ENCODE measurements around the gene KIF26B. TPM values are rescaled to one million over a fixed set of nuclear protein-coding genes. Genes with fewer than 3 reads are reported as not detected.

Gene KIF26B
- total and polyA plus RNA-seq, 2 experiments from 2014 or later, result 0.03 to 0.76 TPM

GRCh38 chr1:245330951-245331350, 176.2 kb downstream of the KIF26B start:
- DNase-seq (ENCODE audit: low spot score), result peak; percentile 48
- Histone ChIP-seq H2AFZ (peak overlapping the region; percentile 87), H3K36me3 (ENCODE audit: insufficient read depth) (no peaks in the 10 kb centered on the region), H3K79me2 (replicated peaks; ENCODE audit: insufficient read depth) (no peaks in the 10 kb centered on the region), H3K4me2 (peak overlapping the region; percentile 72), H3K9me2 (ENCODE audit: insufficient read depth) (no peaks in the 10 kb centered on the region), H3F3A (replicated peaks; ENCODE audit: low read depth) (no peaks in the 10 kb centered on the region), H3K27me3 (ENCODE audit: insufficient read depth) (peaks cover 5% of the 10 kb centered on the region; the same call in 1 of the 2 replicates), H3K4me3 (peak overlapping the region; percentile 46), H3K27ac (ENCODE audit: low read depth) (no peak overlapping the region), H4K20me1 (replicated peaks; ENCODE audit: insufficient read depth) (no peaks in the 10 kb centered on the region), H3K4me1 (ENCODE audit: insufficient read depth) (no peaks in the 10 kb centered on the region)
- ATAC-seq, result peak; percentile 67
- H3K9me3 Mint-ChIP-seq, result no peaks in the 10 kb centered on the region
- H3K27me3 Mint-ChIP-seq (ENCODE audit: insufficient read depth, low read depth, poor library complexity), result peaks cover 4% of the 10 kb centered on the region
- H3K4me1 Mint-ChIP-seq, result no peaks in the 10 kb centered on the region; the same call in 2 of the 3 replicates
- no peak overlapping the region for H3K4me3 Mint-ChIP-seq
- H3K27ac Mint-ChIP-seq, result no peak overlapping the region
- TF ChIP-seq ZNF462 (CRISPR knock-in tag; IDR thresholded peaks at IDR 0.05) (no peak), ZNF114 (CRISPR knock-in tag; IDR thresholded peaks at IDR 0.05) (no peak), ZNF331 (CRISPR knock-in tag; IDR thresholded peaks at IDR 0.05; ENCODE audit: low read depth) (no peak), REST (IDR thresholded peaks at IDR 0.05; ENCODE audit: unreplicated experiment) (no peak), NANOG (IDR thresholded peaks at IDR 0.05; ENCODE audit: borderline replicate concordance) (no peak), STAT1 (IDR thresholded peaks at IDR 0.05; ENCODE audit: unreplicated experiment) (no peak), ETS1 (IDR thresholded peaks at IDR 0.05) (no peak), JUNB (IDR thresholded peaks at IDR 0.05; ENCODE audit: unreplicated experiment) (no peak), EZH2phosphoT487 (IDR thresholded peaks at IDR 0.05; ENCODE audit: unreplicated experiment) (no peak), POLR2AphosphoS5 (IDR thresholded peaks at IDR 0.05; ENCODE audit: low read depth) (no peak), CREB1 (CRISPR knock-in tag; IDR thresholded peaks at IDR 0.05; ENCODE audit: low read depth) (no peak), EZH2 (IDR thresholded peaks at IDR 0.05; ENCODE audit: low read depth, unreplicated experiment) (no peak), CTCF (conservative IDR thresholded peaks at IDR 0.05; ENCODE audit: low read depth in 2 of 2) (no peak; a peak in 1 of 4 replicates)
- H3K36me3 Mint-ChIP-seq (ENCODE audit: low read depth), result no peaks in the 10 kb centered on the region
